Testis (tissue), 3 donors: ENCODE measurements around the gene PTTG1IP2. TPM values are rescaled to one million over a fixed set of nuclear protein-coding genes. Genes with fewer than 3 reads are reported as not detected.
A peak's percentile ranks its signal among the peaks of the same experiment; 100 is the strongest.

Experiments used
- DNase-seq: peaks from one replicate; pipeline ENCODE4 v3.0.0-alpha.2; 2019
- H3K27ac ChIP-seq, 2 donors: fragments of 200-600 bp; sonication (generic); one replicate each; pipeline ENCODE4 v1.5.1; 2019
- H3K27me3 ChIP-seq: fragments of 200-600 bp; sonication (generic); one replicate; pipeline ENCODE4 v1.5.1; 2019
- H3K36me3 ChIP-seq: fragments of 200-600 bp; sonication (generic); one replicate; pipeline ENCODE4 v1.5.1; 2017; ENCODE audit warnings: low read depth; ENCODE audit errors: missing control alignments
- H3K4me1 ChIP-seq: fragments of 200-600 bp; sonication (generic); one replicate; pipeline ENCODE4 v1.5.1; 2019
- H3K4me3 ChIP-seq, 2 donors: fragments of 200-600 bp; sonication (generic); one replicate each; pipeline ENCODE4 v1.5.1; 2017 to 2019
- H3K9me3 ChIP-seq: fragments of 200-600 bp; sonication (generic); one replicate; pipeline ENCODE4 v1.5.1; 2017
- CTCF ChIP-seq, 3 experiments: fragments of 450-650 bp in 2 of 3; fragments of 200-600 bp in 1 of 3; sonication (generic) in 1 of 3; IDR thresholded peaks; one replicate each; pipeline ENCODE4 v1.5.1; 2016 to 2019; ENCODE audit warnings: antibody characterized with exemption in 3 of 3, mild to moderate bottlenecking in 2 of 3, moderate library complexity in 1 of 3
- POLR2A ChIP-seq: fragments of 450-650 bp; IDR thresholded peaks from one replicate; pipeline ENCODE4 v1.6.1; 2017; ENCODE audit warnings: antibody characterized with exemption, mild to moderate bottlenecking, moderate library complexity
- WGBS, 2 donors: methylation state at CpG; one replicate each; pipeline ENCODE4 v1.1.5; 2018; 5-methylcytosine and 5-hydroxymethylcytosine counted together
- intact Hi-C: fragments of 100-400 bp; cut with DNase I; formaldehyde crosslinking; loops from one replicate; pipeline ENCODE4 v1.15.1; 2023; ENCODE audit warnings: low total_unique reads
- polyA plus RNA-seq: library from polyadenylated mRNA; stranded (reverse); fragments of 350-450 nt; fragmentation: Illumina TruSeq; extraction: RNeasy Lipid Tissue Mini Kit (QIAGEN cat#74804); gene quantifications from one replicate; pipeline ENCODE4 v1.2.3, GENCODE V29; 2014; ENCODE audit warnings: low read depth, low replicate concordance; ENCODE audit not compliant: insufficient read depth
- total RNA-seq, 2 donors: library from RNA; depleted of rRNA; stranded (reverse); fragments of >200 nt; gene quantifications; one replicate each; pipeline ENCODE4 v1.2.3, GENCODE V29; 2016

The PTTG1IP2 gene
- total and polyA plus RNA-seq, 3 donors from 2014 or later = 5.8 to 13.1 (median 8.0) TPM

DNA sequence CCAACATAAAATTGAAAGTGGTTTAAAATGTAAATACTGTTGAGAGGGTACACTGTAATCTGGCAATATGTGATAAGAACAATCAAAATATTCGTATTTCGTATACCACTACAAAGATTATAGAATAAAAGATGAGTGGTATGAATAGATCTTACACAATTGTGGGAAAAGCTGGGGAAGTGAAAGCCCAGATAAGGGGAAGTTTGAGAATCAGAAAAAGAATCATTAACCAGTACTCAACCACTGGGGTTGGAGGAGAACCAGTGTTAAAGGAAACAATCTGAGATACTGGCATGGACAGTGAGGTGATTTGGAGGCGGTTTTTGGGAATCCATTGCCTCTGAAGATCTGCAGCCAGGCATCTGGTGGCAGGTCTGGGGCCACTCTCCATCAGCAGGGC, 67.0 kb downstream of the PTTG1IP2 start:
- Histone ChIP-seq H3K4me1 (no peaks in the 10 kb centered on the region), H3K4me3 (no peak overlapping the region), H3K27ac (no peak overlapping the region), H3K36me3 (no peaks in the 10 kb centered on the region), H3K27me3 (no peaks in the 10 kb centered on the region), H3K9me3 (no peaks in the 10 kb centered on the region)
- intact Hi-C loops = no loop called here
- DNase-seq = no peak
- 76 to 87% methylated on average over 3 of the region's 3 CpGs for WGBS, 2 donors
- TF ChIP-seq CTCF (IDR thresholded peaks at IDR 0.05) = no peak
- TF ChIP-seq POLR2A = no peak

DNA sequence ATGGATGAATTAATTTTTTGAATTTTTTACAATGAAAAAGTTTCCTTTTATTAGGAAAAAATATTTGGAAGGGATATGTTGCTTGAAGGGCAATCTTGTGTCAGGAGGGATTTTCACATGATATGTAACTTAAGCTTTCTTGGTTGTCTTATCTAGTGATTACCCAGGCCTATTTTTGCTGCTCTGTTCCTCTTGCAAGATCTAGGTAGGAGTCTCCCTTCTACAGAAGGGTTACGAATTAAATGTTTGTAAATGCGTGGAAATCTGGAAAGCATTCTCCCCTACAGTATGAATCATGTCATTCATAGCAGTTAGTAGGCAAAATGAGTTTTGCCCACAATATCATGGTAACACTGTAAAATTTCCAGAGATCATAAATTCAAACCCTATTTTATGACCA, 69.0 kb downstream of the PTTG1IP2 start:
- intact Hi-C loops = no loop called here

GRCh38 chr7:90540406-90540805, 71.0 kb downstream of the PTTG1IP2 start:
- WGBS, 2 donors = 33 to 56% methylated on average over 1 of the region's 1 CpG
- DNase-seq = no peak
- intact Hi-C loops = no loop called here
- Histone ChIP-seq H3K4me1 (no peaks in the 10 kb centered on the region), H3K36me3 (no peaks in the 10 kb centered on the region), H3K9me3 (no peaks in the 10 kb centered on the region), H3K27me3 (no peaks in the 10 kb centered on the region), H3K4me3 (no peak overlapping the region), H3K27ac (no peak overlapping the region)
- no peak for TF ChIP-seq POLR2A
- TF ChIP-seq CTCF (IDR thresholded peaks at IDR 0.05) = no peak

More for the DNA sequence above, 69.0 kb downstream of the PTTG1IP2 start:
- Histone ChIP-seq H3K4me1 (no peaks in the 10 kb centered on the region), H3K27me3 (no peaks in the 10 kb centered on the region), H3K27ac (no peak overlapping the region), H3K4me3 (no peak overlapping the region), H3K36me3 (no peaks in the 10 kb centered on the region), H3K9me3 (no peaks in the 10 kb centered on the region)
- no peak for DNase-seq
- no peak for TF ChIP-seq POLR2A
- TF ChIP-seq CTCF (IDR thresholded peaks at IDR 0.05) = no peak
- WGBS, 2 donors = 65 to 73% methylated on average over 2 of the region's 2 CpGs

GRCh38 chr7:90551036-90551435, 81.6 kb downstream of the PTTG1IP2 start:
- WGBS, 2 donors = 89% methylated on average over 4 of the region's 4 CpGs
- Histone ChIP-seq H3K27ac (no peak overlapping the region), H3K9me3 (no peaks in the 10 kb centered on the region), H3K4me3 (no peak overlapping the region), H3K4me1 (no peaks in the 10 kb centered on the region), H3K27me3 (no peaks in the 10 kb centered on the region), H3K36me3 (no peaks in the 10 kb centered on the region)
- intact Hi-C loops = no loop called here
- DNase-seq = no peak
- TF ChIP-seq POLR2A = no peak
- no peak for TF ChIP-seq CTCF (IDR thresholded peaks at IDR 0.05)

DNA sequence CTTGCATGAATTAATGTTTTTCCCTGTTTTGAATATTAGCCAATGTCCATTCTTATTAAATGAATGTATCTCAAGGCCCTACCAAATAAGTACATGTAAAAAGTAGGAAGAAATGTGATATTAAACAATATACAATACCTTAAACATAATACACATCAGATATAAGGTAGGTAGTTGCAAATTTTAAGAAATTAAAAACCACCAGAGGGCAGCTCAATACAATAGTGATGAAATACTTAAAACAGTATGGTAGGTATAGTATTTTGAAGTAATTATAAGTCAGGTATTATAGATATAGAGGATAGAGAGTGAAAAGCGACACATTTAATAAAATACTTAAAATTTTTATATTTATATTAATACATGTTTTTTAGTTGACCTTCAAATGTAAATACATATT, 83.1 kb downstream of the PTTG1IP2 start:
- Histone ChIP-seq H3K4me1 (no peaks in the 10 kb centered on the region), H3K27me3 (no peaks in the 10 kb centered on the region), H3K4me3 (no peak overlapping the region), H3K36me3 (no peaks in the 10 kb centered on the region), H3K9me3 (no peaks in the 10 kb centered on the region), H3K27ac (no peak overlapping the region)
- 82 to 90% methylated on average over 1 of the region's 1 CpG for WGBS, 2 donors
- no peak for DNase-seq
- intact Hi-C loops = no loop called here
- TF ChIP-seq POLR2A (no peak), CTCF (IDR thresholded peaks at IDR 0.05) (peak in 1 of 3 experiments; percentile 33)
